GM19467 (cell line): ENCODE results near the gene FBLN1.
"Not testable (repeated sequence)": the region's sequence is repeated elsewhere in the genome, so short reads cannot be mapped to it uniquely, and the experiment has no call there.

Source experiments
- ATAC-seq: cut with Tn5 transposase; IDR thresholded peaks from one replicate; pipeline ENCODE4 v1.9.1; 2021; ENCODE audit warnings: mild to moderate bottlenecking, moderate library complexity; ENCODE audit not compliant: unreplicated experiment

FBLN1 gene

GRCh38 chr22:45526768-45527360, 24.2 kb downstream of the FBLN1 start:
- no peak for ATAC-seq

GRCh38 chr22:45527456-45527855, 24.8 kb downstream of the FBLN1 start:
- no peak for ATAC-seq

- ATAC-seq: no peak
Measured at GRCh38 chr22:45528046-45528445, 25.4 kb downstream of the FBLN1 start.

- ATAC-seq: no peak
Measured at GRCh38 chr22:45529105-45529504, 26.4 kb downstream of the FBLN1 start.

- no peak for ATAC-seq
Measured at GRCh38 chr22:45529971-45530575, 27.4 kb downstream of the FBLN1 start.

GRCh38 chr22:45531441-45532234, 29.0 kb downstream of the FBLN1 start:
- no peak for ATAC-seq

- ATAC-seq: no peak
Measured at GRCh38 chr22:45532235-45532631, 29.6 kb downstream of the FBLN1 start.

- ATAC-seq: no peak
Measured at GRCh38 chr22:45533703-45534102, 31.0 kb downstream of the FBLN1 start.

- ATAC-seq: no peak
Measured at GRCh38 chr22:45534339-45535192, 31.9 kb downstream of the FBLN1 start.

- ATAC-seq: no peak
Measured at GRCh38 chr22:45535290-45535689, 32.6 kb downstream of the FBLN1 start.

- not testable (repeated sequence) for ATAC-seq
Measured at GRCh38 chr22:45535835-45536234, 33.2 kb downstream of the FBLN1 start.

- no peak for ATAC-seq
Measured at GRCh38 chr22:45537734-45538181, 35.1 kb downstream of the FBLN1 start.

- no peak for ATAC-seq
Measured at GRCh38 chr22:45538281-45538680, 35.6 kb downstream of the FBLN1 start.

GRCh38 chr22:45540122-45540521, 37.4 kb downstream of the FBLN1 start:
- ATAC-seq: no peak

GRCh38 chr22:45541382-45541979, 38.8 kb downstream of the FBLN1 start:
- ATAC-seq: no peak

GRCh38 chr22:45542001-45542520, 39.4 kb downstream of the FBLN1 start:
- ATAC-seq: no peak

- not testable (repeated sequence) for ATAC-seq
Measured at GRCh38 chr22:45542736-45543135, 40.1 kb downstream of the FBLN1 start.

GRCh38 chr22:45543243-45543642, 40.6 kb downstream of the FBLN1 start:
- ATAC-seq: no peak

GRCh38 chr22:45544588-45545170, 42.0 kb downstream of the FBLN1 start:
- no peak for ATAC-seq
